IMR-90 (cell line): ENCODE results near the gene DNMT1.

ENCODE experiments used
- CHD1 ChIP-seq: IDR thresholded peaks from 2 replicates; pipeline ENCODE4 v1.6.1; 2012; ENCODE audit warnings: low read depth, low read length, improper control_type of control experiment
- CTCF ChIP-seq: conservative IDR thresholded peaks from 2 replicates; pipeline ENCODE4 v1.5.1; 2012; ENCODE audit warnings: mild to moderate bottlenecking, low read depth, low read length, improper control_type of control experiment
- ELK1 ChIP-seq: fragments of 150-350 bp; IDR thresholded peaks from 2 replicates; pipeline ENCODE4 v1.6.1; 2016; ENCODE audit warnings: low read depth, mild to moderate bottlenecking, low read length, moderate library complexity, borderline replicate concordance
- MXI1 ChIP-seq: IDR thresholded peaks from 2 replicates; pipeline ENCODE4 v1.6.1; 2012; ENCODE audit warnings: low read depth, mild to moderate bottlenecking, low read length, moderate library complexity, borderline replicate concordance
- RAD21 ChIP-seq: IDR thresholded peaks from 2 replicates; pipeline ENCODE4 v1.6.1; 2012; ENCODE audit warnings: low read length, improper control_type of control experiment
- RCOR1 ChIP-seq: IDR thresholded peaks from 2 replicates; pipeline ENCODE4 v1.6.1; 2012; ENCODE audit warnings: mild to moderate bottlenecking, low read length, improper control_type of control experiment; ENCODE audit not compliant: insufficient replicate concordance

GRCh38 chr19:10114651-10115391, 79.9 kb downstream of the DNMT1 start:
- TF ChIP-seq ELK1 (no peak), CTCF (no peak), RCOR1 (no peak), RAD21 (no peak), MXI1 (no peak), CHD1 (no peak)
